Type B pancreatic cell (in vitro differentiated cells): ENCODE measurements around the gene ARHGAP6. TPM values are rescaled to one million over a fixed set of nuclear protein-coding genes. Genes with fewer than 3 reads are reported as not detected.
A peak's percentile ranks its signal among the peaks of the same experiment; 100 is the strongest.

Experiments used
- DNase-seq: peaks from one replicate; pipeline ENCODE4 v3.0.0; 2021; ENCODE audit warnings: mixed read lengths; ENCODE audit not compliant: unreplicated experiment; ENCODE audit errors: extremely low spot score
- H3K27ac Mint-ChIP-seq: 2 replicates; pipeline ENCODE4 v1.8.0; 2021; ENCODE audit warnings: mild to moderate bottlenecking, mixed read lengths
- H3K27me3 Mint-ChIP-seq: 2 replicates; pipeline ENCODE4 v1.8.0; 2021; ENCODE audit warnings: mixed read lengths
- H3K36me3 Mint-ChIP-seq: 2 replicates; pipeline ENCODE4 v1.8.0; 2021; ENCODE audit warnings: mixed read lengths
- H3K4me1 Mint-ChIP-seq: one replicate; pipeline ENCODE4 v1.8.0; 2021; ENCODE audit warnings: mixed read lengths; ENCODE audit not compliant: unreplicated experiment
- H3K4me3 Mint-ChIP-seq: 2 replicates; pipeline ENCODE4 v1.8.0; 2021; ENCODE audit warnings: mild to moderate bottlenecking, mixed read lengths
- H3K9me3 Mint-ChIP-seq: 2 replicates; pipeline ENCODE4 v1.8.0; 2021; ENCODE audit warnings: mixed read lengths
- CTCF ChIP-seq: fragments of 200-600 bp; sonication (generic); conservative IDR thresholded peaks from 2 replicates; pipeline ENCODE4 v1.5.0; 2021; ENCODE audit warnings: antibody characterized with exemption, mild to moderate bottlenecking
- total RNA-seq: library from RNA; stranded (reverse); gene quantifications from 2 replicates; pipeline ENCODE4 v1.2.1, GENCODE V29; 2021; ENCODE audit warnings: low replicate concordance

Gene ARHGAP6
- total RNA-seq, 1 donor from 2014 or later: 10.1 TPM

- DNase-seq: no peak
- no peak overlapping the region for H3K4me3 Mint-ChIP-seq
- H3K36me3 Mint-ChIP-seq: no peaks in the 10 kb centered on the region
- H3K27me3 Mint-ChIP-seq: no peaks in the 10 kb centered on the region
- no peaks in the 10 kb centered on the region for H3K4me1 Mint-ChIP-seq
- peak; percentile 66 for TF ChIP-seq CTCF
- peaks cover 3% of the 10 kb centered on the region for H3K9me3 Mint-ChIP-seq
- H3K27ac Mint-ChIP-seq: no peak overlapping the region
Measured at GRCh38 chrX:11558972-11559371, 106.7 kb downstream of the ARHGAP6 start.

GRCh38 chrX:11557120-11557519 lies 108.6 kb downstream of the ARHGAP6 start:
- TF ChIP-seq CTCF: no peak
- H3K36me3 Mint-ChIP-seq: no peaks in the 10 kb centered on the region
- H3K4me3 Mint-ChIP-seq: no peak overlapping the region
- no peaks in the 10 kb centered on the region for H3K4me1 Mint-ChIP-seq
- H3K27ac Mint-ChIP-seq: no peak overlapping the region
- H3K9me3 Mint-ChIP-seq: peaks cover 3% of the 10 kb centered on the region
- no peaks in the 10 kb centered on the region for H3K27me3 Mint-ChIP-seq
- DNase-seq: no peak

- Mint-ChIP-seq H3K27me3 (no peaks in the 10 kb centered on the region), H3K36me3 (no peaks in the 10 kb centered on the region), H3K4me3 (no peak overlapping the region), H3K27ac (no peak overlapping the region), H3K4me1 (no peaks in the 10 kb centered on the region), H3K9me3 (peaks cover 3% of the 10 kb centered on the region)
- no peak for DNase-seq
- no peak for TF ChIP-seq CTCF
Measured at GRCh38 chrX:11555759-11556158, 110.0 kb downstream of the ARHGAP6 start.

- H3K36me3 Mint-ChIP-seq: no peaks in the 10 kb centered on the region
- TF ChIP-seq CTCF: no peak
- H3K27ac Mint-ChIP-seq: no peak overlapping the region
- H3K4me1 Mint-ChIP-seq: no peaks in the 10 kb centered on the region
- no peaks in the 10 kb centered on the region for H3K27me3 Mint-ChIP-seq
- peaks cover 3% of the 10 kb centered on the region for H3K9me3 Mint-ChIP-seq
- DNase-seq: no peak
- no peak overlapping the region for H3K4me3 Mint-ChIP-seq
Measured at GRCh38 chrX:11553594-11553993, 112.1 kb downstream of the ARHGAP6 start.

GRCh38 chrX:11551151-11551550 lies 114.6 kb downstream of the ARHGAP6 start:
- no peak for DNase-seq
- Mint-ChIP-seq H3K9me3 (no peaks in the 10 kb centered on the region), H3K27me3 (no peaks in the 10 kb centered on the region), H3K4me3 (no peak overlapping the region), H3K36me3 (no peaks in the 10 kb centered on the region), H3K4me1 (no peaks in the 10 kb centered on the region), H3K27ac (no peak overlapping the region)
- TF ChIP-seq CTCF: no peak

GRCh38 chrX:11546917-11547316 lies 118.8 kb downstream of the ARHGAP6 start:
- no peaks in the 10 kb centered on the region for H3K9me3 Mint-ChIP-seq

More at GRCh38 chrX:11546917-11547316, 118.8 kb downstream of the ARHGAP6 start:
- H3K4me3 Mint-ChIP-seq: no peak overlapping the region
- no peaks in the 10 kb centered on the region for H3K27me3 Mint-ChIP-seq
- H3K4me1 Mint-ChIP-seq: no peaks in the 10 kb centered on the region
- H3K36me3 Mint-ChIP-seq: no peaks in the 10 kb centered on the region
- no peak for TF ChIP-seq CTCF
- DNase-seq: no peak
- no peak overlapping the region for H3K27ac Mint-ChIP-seq
